Activated T-helper 1 cell treated with anti-CD3 and anti-CD28 coated beads, Interleukin-12 subunit alpha, Interleukin-12 subunit beta, Interleukin-2, Interleukin-4 antibody, amounts not matched to agents 30 ng/mL and 10 ng/mL and 1 ng/mL, durations not matched to agents 14 hours and 24 hours and 36 hours (primary cell): ENCODE data around the gene ZBTB20. TPM values are rescaled to one million over a fixed set of nuclear protein-coding genes. Genes with fewer than 3 reads are reported as not detected.

Experiments
- DNase-seq: peaks from one replicate; pipeline ENCODE4 v3.0.0; 2021; ENCODE audit warnings: low spot score
- H3K27ac Mint-ChIP-seq: one replicate; pipeline ENCODE4 v1.8.0; 2021; ENCODE audit warnings: mild to moderate bottlenecking, mixed read lengths
- H3K27me3 Mint-ChIP-seq: one replicate; pipeline ENCODE4 v1.8.0; 2022; ENCODE audit warnings: mild to moderate bottlenecking, moderate library complexity, mixed read lengths; ENCODE audit not compliant: insufficient read depth
- H3K36me3 Mint-ChIP-seq: one replicate; pipeline ENCODE4 v1.8.0; 2021; ENCODE audit warnings: low read depth, mixed read lengths
- H3K4me1 Mint-ChIP-seq: one replicate; pipeline ENCODE4 v1.8.0; 2021; ENCODE audit warnings: low read depth, mixed read lengths
- H3K4me3 Mint-ChIP-seq: one replicate; pipeline ENCODE4 v1.8.0; 2021; ENCODE audit warnings: mild to moderate bottlenecking, moderate library complexity, mixed read lengths
- H3K9me3 Mint-ChIP-seq: one replicate; pipeline ENCODE4 v1.8.0; 2021; ENCODE audit warnings: mixed read lengths
- intact Hi-C: fragments of 100-400 bp; cut with micrococcal nuclease; formaldehyde crosslinking; loops from one replicate; pipeline ENCODE4 v1.15.1; 2024
- total RNA-seq: library from RNA; stranded (reverse); gene quantifications from 2 replicates; pipeline ENCODE4 v1.2.3, GENCODE V29; 2022

ZBTB20 gene
- total RNA-seq, 1 donor from 2014 or later: 4.1 TPM

GRCh38 chr3:114674036-114674435 lies 473.1 kb downstream of the ZBTB20 start:
- Mint-ChIP-seq H3K4me1 (no peaks in the 10 kb centered on the region), H3K36me3 (no peaks in the 10 kb centered on the region), H3K4me3 (no peak overlapping the region), H3K9me3 (no peaks in the 10 kb centered on the region), H3K27me3 (no peaks in the 10 kb centered on the region), H3K27ac (no peak overlapping the region)
- intact Hi-C loops: no loop called here
- DNase-seq: no peak

GRCh38 chr3:114673481-114673880 lies 473.6 kb downstream of the ZBTB20 start:
- intact Hi-C loops: no loop called here
- no peak overlapping the region for H3K4me3 Mint-ChIP-seq
- no peak overlapping the region for H3K27ac Mint-ChIP-seq
- H3K4me1 Mint-ChIP-seq: no peaks in the 10 kb centered on the region
- no peaks in the 10 kb centered on the region for H3K27me3 Mint-ChIP-seq
- DNase-seq: no peak
- H3K36me3 Mint-ChIP-seq: no peaks in the 10 kb centered on the region
- H3K9me3 Mint-ChIP-seq: no peaks in the 10 kb centered on the region

DNA sequence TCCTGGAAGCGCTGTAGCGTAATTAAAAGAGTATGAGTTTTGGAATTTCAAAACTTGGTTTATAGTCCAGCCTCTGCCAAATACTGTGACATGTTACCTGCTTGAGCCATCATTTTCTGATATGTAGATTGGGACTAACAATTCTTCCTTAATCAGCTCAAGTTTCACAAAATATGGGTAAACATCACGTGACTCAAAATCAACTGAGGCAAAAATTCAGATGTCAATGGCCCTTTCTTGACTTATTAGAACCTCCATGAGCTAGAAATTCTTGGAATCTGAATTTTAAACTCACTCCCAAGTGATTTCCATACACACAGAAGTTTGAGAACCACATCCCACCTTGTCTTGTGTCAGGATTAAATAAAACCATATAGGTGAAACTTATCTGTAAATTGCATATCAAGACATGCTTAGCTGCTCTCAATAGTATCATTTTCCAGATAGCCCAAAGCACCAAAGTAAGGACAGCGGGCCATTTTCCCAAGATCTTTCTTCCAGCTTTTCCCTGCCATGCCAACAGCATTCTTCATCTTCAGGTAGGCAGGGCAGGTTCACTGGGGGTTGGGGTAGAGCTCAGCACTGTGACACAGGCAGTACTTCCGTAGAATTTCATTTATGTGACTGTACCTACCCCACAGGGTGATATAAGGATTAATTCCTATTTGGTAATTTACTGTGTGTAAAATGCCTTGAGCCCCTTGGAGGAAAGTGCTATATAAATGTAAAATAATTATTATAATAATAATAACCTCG lies 474.2 kb downstream of the ZBTB20 start:
- no peaks in the 10 kb centered on the region for H3K4me1 Mint-ChIP-seq
- H3K36me3 Mint-ChIP-seq: no peaks in the 10 kb centered on the region
- intact Hi-C loops: no loop called here
- H3K4me3 Mint-ChIP-seq: no peak overlapping the region
- no peak for DNase-seq
- no peaks in the 10 kb centered on the region for H3K27me3 Mint-ChIP-seq
- H3K9me3 Mint-ChIP-seq: no peaks in the 10 kb centered on the region
- no peak overlapping the region for H3K27ac Mint-ChIP-seq

DNA sequence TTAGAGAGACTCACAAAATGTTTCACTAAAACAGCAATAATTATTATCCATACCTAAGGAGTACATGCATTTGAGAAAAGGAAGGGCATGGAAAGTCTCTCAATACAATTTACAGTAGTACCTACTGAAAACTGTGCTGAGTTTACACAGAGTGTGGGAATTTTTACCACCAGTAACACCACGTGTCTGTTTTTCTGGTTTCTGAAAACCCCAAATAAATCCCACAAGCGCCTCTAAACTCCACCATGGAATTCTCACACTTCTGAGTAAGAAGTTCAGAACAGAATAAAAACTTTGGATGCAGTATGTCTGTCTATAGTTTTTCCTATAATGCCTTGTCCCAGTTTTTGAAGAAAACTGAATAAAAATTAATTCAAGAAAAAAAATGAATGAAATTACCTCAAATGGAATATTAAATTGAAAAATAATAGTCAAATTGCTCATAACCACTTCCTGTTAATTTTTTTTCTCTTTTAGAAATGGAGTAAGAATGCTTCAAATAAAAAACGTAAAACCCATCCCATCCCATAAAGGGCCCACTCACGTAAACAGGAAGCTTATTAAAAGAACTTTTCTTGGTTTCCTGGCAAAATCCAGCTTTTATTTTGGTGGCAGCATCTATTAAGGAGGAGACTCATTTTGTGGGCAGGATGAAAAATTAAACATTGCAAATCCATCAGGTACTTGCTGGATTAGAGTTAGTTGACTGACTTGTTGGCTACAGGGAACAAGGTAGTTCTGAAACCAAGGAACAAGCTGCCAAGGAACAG lies 475.2 kb downstream of the ZBTB20 start:
- Mint-ChIP-seq H3K27me3 (no peaks in the 10 kb centered on the region), H3K9me3 (no peaks in the 10 kb centered on the region), H3K4me1 (no peaks in the 10 kb centered on the region), H3K27ac (no peak overlapping the region), H3K36me3 (no peaks in the 10 kb centered on the region), H3K4me3 (no peak overlapping the region)
- no peak for DNase-seq
- intact Hi-C loops: no loop called here

DNA sequence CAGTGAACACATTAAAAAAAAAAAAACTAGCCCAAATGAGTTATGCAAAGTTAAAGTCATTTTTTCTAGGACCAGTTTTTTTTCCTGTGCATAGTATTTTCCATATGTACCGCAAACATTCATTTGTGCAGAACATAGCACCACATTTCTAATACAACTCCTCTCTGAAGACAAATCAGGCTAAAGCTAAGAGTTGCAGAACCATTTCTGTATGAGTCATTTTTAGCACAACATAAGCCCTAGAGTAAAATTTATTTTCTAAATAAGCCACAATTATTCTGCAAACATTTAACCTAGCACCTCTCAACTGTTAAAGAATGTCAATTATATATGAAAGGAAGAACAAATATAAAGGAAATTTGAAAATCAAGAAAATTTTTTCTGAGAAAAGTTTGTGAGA lies 477.5 kb downstream of the ZBTB20 start:
- intact Hi-C loops: no loop called here
- H3K27me3 Mint-ChIP-seq: no peaks in the 10 kb centered on the region
- no peak for DNase-seq
- no peaks in the 10 kb centered on the region for H3K9me3 Mint-ChIP-seq
- H3K27ac Mint-ChIP-seq: no peak overlapping the region
- H3K36me3 Mint-ChIP-seq: no peaks in the 10 kb centered on the region
- no peaks in the 10 kb centered on the region for H3K4me1 Mint-ChIP-seq
- H3K4me3 Mint-ChIP-seq: no peak overlapping the region

GRCh38 chr3:114668099-114668498 lies 479.0 kb downstream of the ZBTB20 start:
- H3K4me3 Mint-ChIP-seq: no peak overlapping the region
- H3K4me1 Mint-ChIP-seq: no peaks in the 10 kb centered on the region
- H3K9me3 Mint-ChIP-seq: peaks cover 6% of the 10 kb centered on the region
- no peak for DNase-seq
- intact Hi-C loops: no loop called here
- H3K27me3 Mint-ChIP-seq: no peaks in the 10 kb centered on the region
- H3K36me3 Mint-ChIP-seq: no peaks in the 10 kb centered on the region
- no peak overlapping the region for H3K27ac Mint-ChIP-seq

DNA sequence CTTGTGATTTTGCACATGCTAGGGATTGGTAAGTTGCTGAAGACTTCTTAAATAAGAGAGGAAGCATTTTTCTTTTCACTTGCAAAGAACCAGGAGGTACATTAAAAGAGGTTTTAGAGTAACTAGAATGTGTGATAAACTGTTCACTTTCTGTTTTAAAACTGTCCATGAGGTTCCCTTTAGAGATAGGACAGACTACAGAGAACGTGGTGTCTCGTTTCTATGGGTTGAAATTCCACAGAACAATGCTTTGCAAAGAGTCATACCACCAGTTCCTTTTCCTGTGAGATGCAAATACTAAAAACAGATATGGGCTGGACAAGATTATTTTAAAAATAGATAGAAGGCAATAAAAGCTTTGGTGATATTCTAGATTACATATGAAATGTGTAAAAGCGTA lies 480.5 kb downstream of the ZBTB20 start:
- H3K27ac Mint-ChIP-seq: no peak overlapping the region
- H3K9me3 Mint-ChIP-seq: peaks cover 6% of the 10 kb centered on the region
- DNase-seq: no peak
- intact Hi-C loops: no loop called here
- H3K4me3 Mint-ChIP-seq: no peak overlapping the region
- H3K27me3 Mint-ChIP-seq: no peaks in the 10 kb centered on the region
- no peaks in the 10 kb centered on the region for H3K36me3 Mint-ChIP-seq
- no peaks in the 10 kb centered on the region for H3K4me1 Mint-ChIP-seq

GRCh38 chr3:114664006-114664405 lies 483.1 kb downstream of the ZBTB20 start:
- H3K27ac Mint-ChIP-seq: no peak overlapping the region
- DNase-seq: no peak
- H3K36me3 Mint-ChIP-seq: peaks cover 1% of the 10 kb centered on the region
- H3K4me1 Mint-ChIP-seq: no peaks in the 10 kb centered on the region
- no peaks in the 10 kb centered on the region for H3K27me3 Mint-ChIP-seq
- peaks cover 6% of the 10 kb centered on the region for H3K9me3 Mint-ChIP-seq
- no peak overlapping the region for H3K4me3 Mint-ChIP-seq
- intact Hi-C loops: no loop called here

DNA sequence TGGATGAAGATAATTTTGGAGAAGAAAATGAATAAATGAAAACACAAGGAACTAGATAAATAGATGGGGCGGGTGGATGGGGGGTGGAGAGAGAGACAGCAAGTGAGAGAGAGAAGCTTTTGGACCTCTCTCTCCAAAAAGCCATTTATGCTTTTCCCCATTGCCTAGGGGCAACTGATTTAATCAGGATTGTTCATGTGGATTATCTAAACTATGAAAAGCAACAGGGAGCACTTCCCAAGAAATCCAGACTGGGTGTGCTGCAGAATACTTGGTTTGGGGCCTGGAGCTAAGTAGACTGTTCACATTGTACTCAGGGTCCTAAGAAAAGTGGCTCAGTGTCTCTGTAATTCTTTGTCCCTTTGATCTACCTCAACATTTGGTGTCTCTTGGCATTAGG lies 486.3 kb downstream of the ZBTB20 start:
- H3K4me1 Mint-ChIP-seq: no peaks in the 10 kb centered on the region
- H3K36me3 Mint-ChIP-seq: peaks cover 1% of the 10 kb centered on the region

DNA sequence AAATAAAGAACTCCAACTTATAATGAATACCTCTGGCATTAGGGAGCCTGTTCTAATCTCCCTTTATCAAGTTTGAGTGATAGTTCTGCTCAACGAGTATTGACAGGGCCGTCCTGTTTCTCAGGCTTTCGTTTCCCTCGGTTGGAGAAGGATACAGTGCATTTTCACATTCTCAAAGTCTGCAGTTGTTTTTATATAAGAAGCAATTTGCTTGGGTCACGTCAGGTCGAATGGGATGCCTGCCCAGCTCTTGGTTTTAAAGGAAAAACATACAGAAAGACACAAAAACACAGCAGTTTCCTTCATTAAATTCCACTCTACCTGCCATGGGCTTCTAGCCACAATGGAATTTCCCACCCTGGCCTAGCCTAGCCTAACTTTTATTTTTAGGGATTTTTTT lies 487.0 kb downstream of the ZBTB20 start:
- intact Hi-C loops: no loop called here
- Mint-ChIP-seq H3K27ac (no peak overlapping the region), H3K4me3 (no peak overlapping the region), H3K9me3 (peaks cover 6% of the 10 kb centered on the region), H3K4me1 (no peaks in the 10 kb centered on the region), H3K36me3 (peaks cover 1% of the 10 kb centered on the region), H3K27me3 (no peaks in the 10 kb centered on the region)
- DNase-seq: no peak

More for the DNA sequence above, 486.3 kb downstream of the ZBTB20 start:
- Mint-ChIP-seq H3K9me3 (peaks cover 6% of the 10 kb centered on the region), H3K27ac (no peak overlapping the region), H3K27me3 (no peaks in the 10 kb centered on the region), H3K4me3 (no peak overlapping the region)
- intact Hi-C loops: no loop called here
- DNase-seq: no peak

DNA sequence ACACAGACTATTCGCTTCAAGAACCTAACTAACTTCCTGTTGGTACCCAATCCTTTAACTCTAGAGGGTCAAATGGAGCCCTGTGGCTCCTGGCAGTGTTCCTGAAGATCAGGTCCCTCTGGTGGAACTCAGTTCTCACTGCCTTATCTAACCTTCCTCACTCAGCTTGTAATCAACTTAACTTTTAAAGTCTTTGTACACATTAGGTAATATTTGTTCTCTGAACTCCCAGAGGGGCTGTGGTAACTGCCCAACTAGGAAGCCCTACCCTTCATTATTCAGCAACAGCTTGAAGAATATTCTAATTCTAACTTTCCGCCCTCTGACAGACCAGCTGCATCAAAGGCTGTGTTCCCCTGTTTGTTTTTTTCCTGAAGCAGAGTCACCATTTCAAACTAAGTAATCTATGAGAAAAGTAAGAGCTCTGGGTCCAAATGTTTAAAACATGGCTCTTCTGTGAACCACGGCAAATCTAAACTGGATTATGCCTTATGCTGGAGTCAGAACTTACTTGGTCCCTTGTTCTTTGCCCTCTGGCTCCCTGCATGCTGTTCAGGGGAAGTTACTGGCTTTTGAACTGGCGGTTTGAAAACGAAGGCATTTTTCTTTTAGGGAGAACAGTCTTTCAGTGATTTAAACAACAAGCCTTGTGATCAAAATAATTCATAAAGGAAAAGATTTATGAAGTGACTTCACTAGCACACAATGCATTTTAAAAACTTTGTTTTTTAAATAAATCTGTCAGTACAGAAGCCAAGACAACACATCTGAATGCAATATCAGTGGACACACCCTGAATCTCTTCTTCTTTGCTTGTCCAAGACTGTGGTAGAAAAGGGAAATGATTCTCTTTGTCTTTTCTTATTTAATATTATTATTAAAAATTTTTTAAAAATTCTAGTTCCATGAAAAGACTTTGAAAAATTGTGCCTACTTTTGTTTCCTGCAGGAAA lies 487.7 kb downstream of the ZBTB20 start:
- H3K4me3 Mint-ChIP-seq: no peak overlapping the region
- H3K27me3 Mint-ChIP-seq: no peaks in the 10 kb centered on the region
- no peak overlapping the region for H3K27ac Mint-ChIP-seq
- intact Hi-C loops: no loop called here
- no peak for DNase-seq
- peaks cover 6% of the 10 kb centered on the region for H3K9me3 Mint-ChIP-seq
- H3K4me1 Mint-ChIP-seq: no peaks in the 10 kb centered on the region
- H3K36me3 Mint-ChIP-seq: peaks cover 1% of the 10 kb centered on the region

DNA sequence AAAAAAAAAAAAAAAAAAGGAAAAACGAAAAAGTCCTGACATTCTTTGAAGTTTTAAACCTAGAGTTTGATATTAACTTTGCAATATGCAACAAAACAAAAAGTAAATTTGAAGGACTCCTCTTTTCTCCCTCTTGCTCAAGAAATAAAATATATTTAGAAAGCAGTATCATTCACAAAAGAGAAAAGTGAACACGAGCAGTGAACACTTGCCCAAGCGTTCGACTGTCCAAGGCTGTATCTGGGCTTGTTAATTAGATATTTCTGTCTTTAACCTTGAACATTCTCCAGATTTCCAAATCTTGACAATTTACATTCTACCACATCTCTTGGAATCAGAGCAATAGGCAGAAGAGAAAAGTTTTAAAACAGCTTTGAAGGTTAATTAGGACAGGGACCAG lies 495.5 kb downstream of the ZBTB20 start:
- Mint-ChIP-seq H3K27ac (no peak overlapping the region), H3K36me3 (no peaks in the 10 kb centered on the region), H3K4me1 (no peaks in the 10 kb centered on the region), H3K9me3 (no peaks in the 10 kb centered on the region), H3K27me3 (no peaks in the 10 kb centered on the region), H3K4me3 (no peak overlapping the region)
- no peak for DNase-seq
- intact Hi-C loops: no loop called here

DNA sequence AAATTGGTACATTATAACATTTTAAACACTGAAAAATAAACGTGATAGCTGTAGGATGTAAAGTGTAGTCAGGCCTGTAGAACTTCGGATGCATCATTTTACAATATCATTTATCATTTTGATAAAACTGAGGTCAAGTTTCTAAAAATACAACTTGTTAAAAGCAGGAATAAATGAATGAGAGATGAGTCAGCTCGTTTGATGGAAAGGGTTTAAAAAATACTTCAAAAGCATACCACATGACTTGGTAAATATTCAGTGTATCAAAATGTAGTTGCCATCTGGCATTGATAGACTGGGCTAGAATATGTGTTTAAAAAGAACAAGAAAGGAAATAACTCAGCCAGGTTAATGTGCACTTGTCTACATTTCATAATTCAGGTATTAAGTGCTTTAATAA lies 496.3 kb downstream of the ZBTB20 start:
- Mint-ChIP-seq H3K27ac (no peak overlapping the region), H3K9me3 (no peaks in the 10 kb centered on the region), H3K27me3 (no peaks in the 10 kb centered on the region), H3K4me1 (no peaks in the 10 kb centered on the region), H3K4me3 (no peak overlapping the region), H3K36me3 (no peaks in the 10 kb centered on the region)
- no peak for DNase-seq
- intact Hi-C loops: no loop called here
